GM18867 (cell line): ENCODE results near the gene ABO.
"Not testable (repeated sequence)": the region's sequence is repeated elsewhere in the genome, so short reads cannot be mapped to it uniquely, and the experiment has no call there.

Experiments
- ATAC-seq: cut with Tn5 transposase; IDR thresholded peaks from one replicate; pipeline ENCODE4 v1.9.1; 2021; ENCODE audit warnings: mild to moderate bottlenecking, moderate library complexity; ENCODE audit not compliant: unreplicated experiment

The ABO gene

GRCh38 chr9:133247632-133248031 lies 27.4 kb downstream of the ABO start:
- ATAC-seq = no peak

GRCh38 chr9:133246991-133247390 lies 28.0 kb downstream of the ABO start:
- no peak for ATAC-seq

GRCh38 chr9:133246562-133246961 lies 28.4 kb downstream of the ABO start:
- ATAC-seq = no peak

GRCh38 chr9:133242991-133243390 lies 32.0 kb downstream of the ABO start:
- ATAC-seq = no peak

- no peak for ATAC-seq
Observed at GRCh38 chr9:133242241-133242640, 32.8 kb downstream of the ABO start.

- ATAC-seq = no peak
Observed at GRCh38 chr9:133239533-133240090, 35.4 kb downstream of the ABO start.

- ATAC-seq = no peak
Observed at GRCh38 chr9:133238851-133239532, 36.0 kb downstream of the ABO start.

GRCh38 chr9:133238272-133238850 lies 36.6 kb downstream of the ABO start:
- ATAC-seq = no peak

GRCh38 chr9:133237035-133237731 lies 37.8 kb downstream of the ABO start:
- ATAC-seq = no peak

GRCh38 chr9:133236291-133237034 lies 38.5 kb downstream of the ABO start:
- ATAC-seq = not testable (repeated sequence)

- no peak for ATAC-seq
Observed at GRCh38 chr9:133235549-133236222, 39.3 kb downstream of the ABO start.

GRCh38 chr9:133234577-133235322 lies 40.3 kb downstream of the ABO start:
- ATAC-seq = no peak

GRCh38 chr9:133233681-133234432 lies 41.1 kb downstream of the ABO start:
- ATAC-seq = no peak

- not testable (repeated sequence) for ATAC-seq
Observed at GRCh38 chr9:133231934-133232568, 43.0 kb downstream of the ABO start.

GRCh38 chr9:133230514-133230913 lies 44.5 kb downstream of the ABO start:
- ATAC-seq = not testable (repeated sequence)

GRCh38 chr9:133230093-133230492 lies 44.9 kb downstream of the ABO start:
- ATAC-seq = no peak

- not testable (repeated sequence) for ATAC-seq
Observed at GRCh38 chr9:133228474-133229193, 46.4 kb downstream of the ABO start.

GRCh38 chr9:133227996-133228395 lies 47.0 kb downstream of the ABO start:
- ATAC-seq = not testable (repeated sequence)
